HL-60/S4 treated with retinoic acid at 250 ng/mL for 4 days and 3 days (cell line): Measurements from ENCODE around the gene SRP68.
"Not testable (repeated sequence)": the region's sequence is repeated elsewhere in the genome, so short reads cannot be mapped to it uniquely, and the experiment has no call there.

Source experiments
- in situ Hi-C: fragments of 300-500 bp; cut with MboI; formaldehyde crosslinking; loops from 2 replicates; pipeline ENCODE4 v1.7.0; 2022; ENCODE audit warnings: low sequenced_read_pairs

The SRP68 gene

DNA sequence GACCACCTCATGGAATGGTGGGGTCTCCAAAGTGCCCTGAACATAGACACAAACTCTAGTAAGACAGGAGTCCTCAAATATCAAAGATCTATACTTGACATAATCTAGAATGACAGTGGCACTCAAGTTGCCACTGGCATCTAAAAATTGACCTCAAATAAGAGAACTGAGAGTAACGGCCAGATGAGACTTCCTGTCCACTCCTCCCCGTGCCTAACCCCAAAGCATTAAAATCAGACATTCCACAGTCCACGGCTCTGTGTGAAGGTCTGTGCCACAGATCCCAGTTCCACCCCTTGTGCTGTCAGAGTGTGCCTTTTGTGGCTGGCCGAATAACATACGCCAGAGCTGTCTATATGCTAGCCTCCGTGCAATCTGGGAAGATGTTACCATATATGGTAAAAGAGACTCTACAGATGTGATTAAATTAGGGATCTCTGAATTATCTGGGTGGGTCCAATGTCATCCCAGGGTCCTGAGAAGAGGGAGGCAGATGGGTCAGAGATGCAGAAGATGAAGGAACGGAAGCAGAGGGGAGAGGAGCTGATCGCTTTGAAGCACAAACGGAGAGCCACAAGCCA is 24.2 kb downstream of the SRP68 start:
- in situ Hi-C loops = no loop called here

DNA sequence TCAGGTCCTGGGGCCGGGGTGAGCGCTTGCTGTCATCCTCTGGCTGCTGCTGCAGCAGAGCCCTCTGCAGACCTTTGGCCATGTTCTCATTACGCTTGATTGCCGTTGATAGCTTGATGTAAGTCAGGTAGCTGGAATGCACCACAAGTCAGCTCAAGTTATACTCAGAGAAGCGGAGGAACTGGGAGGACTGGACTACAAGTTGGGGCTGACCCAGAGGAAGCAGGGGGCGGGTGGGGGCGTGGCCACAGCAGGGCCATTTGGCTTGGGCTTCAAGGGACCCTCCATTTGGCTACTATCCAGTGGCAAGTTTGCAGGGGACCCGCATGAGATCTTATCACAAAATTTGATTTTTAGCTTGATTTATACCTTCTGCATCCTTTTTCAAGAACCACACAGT is 26.3 kb downstream of the SRP68 start:
- in situ Hi-C loops = no loop called here

DNA sequence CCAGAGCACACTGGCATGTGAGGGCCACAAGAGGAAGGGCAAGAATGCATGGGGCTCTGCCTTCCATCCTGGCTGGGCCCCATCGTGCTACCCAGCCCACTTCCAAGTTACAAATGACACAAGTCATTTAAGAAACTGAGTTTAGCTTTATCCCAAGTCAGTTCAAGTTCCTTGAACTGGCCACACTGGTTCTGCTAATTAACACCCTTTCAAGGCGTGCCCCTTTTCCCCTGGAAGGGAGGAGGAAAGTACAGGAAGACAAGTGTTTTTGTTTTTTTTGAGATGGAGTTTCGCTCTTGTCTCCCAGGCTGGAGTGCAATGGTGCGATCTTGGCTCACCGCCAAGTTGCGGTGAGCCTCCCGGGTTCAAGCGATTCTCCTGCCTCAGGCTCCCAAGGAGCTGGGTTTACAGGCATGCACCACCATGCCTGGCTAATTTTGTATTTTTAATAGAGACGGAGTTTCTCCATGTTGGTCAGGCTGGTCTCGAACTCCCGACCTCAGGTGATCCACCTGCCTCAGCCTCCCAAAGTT is 27.8 kb downstream of the SRP68 start:
- in situ Hi-C loops = not testable (repeated sequence)

DNA sequence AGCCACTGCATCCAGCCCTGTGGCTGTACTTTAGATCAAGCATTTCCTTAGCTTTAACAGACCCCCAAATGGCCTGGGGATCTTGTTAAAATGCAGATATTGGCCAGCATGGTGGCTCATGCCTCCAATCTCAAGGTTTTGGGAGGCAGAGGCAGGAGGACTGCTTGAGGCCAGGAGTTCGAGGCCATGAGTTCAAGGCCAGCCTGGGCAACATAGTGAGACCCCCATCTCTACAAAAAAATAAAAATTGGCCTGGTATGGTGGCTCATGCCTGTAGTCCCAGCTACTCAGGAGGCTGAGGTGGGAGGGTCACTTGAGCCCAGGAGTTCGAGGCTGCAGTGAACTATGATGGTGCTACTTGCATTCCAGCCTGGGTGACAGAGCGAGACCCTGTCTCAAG is 29.4 kb downstream of the SRP68 start:
- in situ Hi-C loops = not testable (repeated sequence)

DNA sequence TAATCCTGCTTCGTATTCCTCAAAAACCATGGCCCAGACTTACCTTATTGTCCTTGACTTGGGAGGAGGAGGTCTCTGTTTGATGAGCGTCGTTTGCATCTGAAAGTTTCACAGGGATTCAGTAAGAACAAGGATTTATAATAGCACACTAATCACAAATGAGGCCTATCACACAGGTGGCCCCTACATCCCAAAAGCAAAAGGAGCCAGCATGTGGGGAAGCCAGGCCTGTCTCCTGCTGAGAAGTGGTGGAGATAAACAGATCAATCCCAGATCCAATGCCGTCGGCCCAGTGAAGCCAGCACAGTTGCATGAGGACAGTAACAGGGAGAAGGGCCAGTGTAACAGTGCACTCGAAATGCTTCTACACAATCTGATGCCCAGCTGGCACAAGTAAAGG is 31.9 kb downstream of the SRP68 start:
- in situ Hi-C loops = no loop called here

DNA sequence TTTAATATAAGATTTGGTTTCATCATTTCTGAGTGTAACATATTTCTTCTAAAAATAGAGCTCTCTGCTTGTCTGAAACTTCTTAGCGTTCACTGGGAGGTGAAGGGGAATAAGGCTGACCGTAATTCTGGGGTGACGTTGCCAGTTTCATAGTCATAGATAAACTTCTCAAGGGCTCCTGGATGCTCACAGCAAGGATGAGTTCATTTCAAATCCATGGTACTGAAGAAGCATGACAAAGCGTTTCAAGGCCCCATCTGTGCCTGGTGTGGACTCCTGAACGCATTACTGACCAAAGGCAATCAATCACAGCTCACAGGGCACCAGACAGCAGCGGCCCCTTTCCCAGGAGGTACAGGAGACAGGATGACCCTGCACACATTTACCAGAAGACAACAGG is 33.2 kb downstream of the SRP68 start:
- in situ Hi-C loops = no loop called here

DNA sequence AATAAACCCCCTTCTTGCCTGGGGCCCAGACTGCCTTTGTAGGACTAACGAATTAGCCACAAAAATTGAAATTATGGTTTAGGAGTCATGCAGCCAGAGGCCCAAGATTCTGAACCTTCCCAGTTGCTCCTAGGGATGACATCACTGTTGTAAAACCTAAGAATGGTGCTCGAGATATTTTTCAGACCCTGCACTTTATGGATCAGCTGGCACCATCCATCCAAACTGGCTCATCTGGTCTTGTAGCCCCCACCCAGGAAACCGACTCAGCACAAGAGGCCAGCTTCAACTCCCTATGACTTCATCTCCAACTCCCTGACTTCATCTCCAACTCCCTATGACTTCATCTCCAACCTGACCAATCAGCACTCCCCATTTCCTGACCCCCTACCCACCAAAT is 34.3 kb downstream of the SRP68 start:
- in situ Hi-C loops = no loop called here

DNA sequence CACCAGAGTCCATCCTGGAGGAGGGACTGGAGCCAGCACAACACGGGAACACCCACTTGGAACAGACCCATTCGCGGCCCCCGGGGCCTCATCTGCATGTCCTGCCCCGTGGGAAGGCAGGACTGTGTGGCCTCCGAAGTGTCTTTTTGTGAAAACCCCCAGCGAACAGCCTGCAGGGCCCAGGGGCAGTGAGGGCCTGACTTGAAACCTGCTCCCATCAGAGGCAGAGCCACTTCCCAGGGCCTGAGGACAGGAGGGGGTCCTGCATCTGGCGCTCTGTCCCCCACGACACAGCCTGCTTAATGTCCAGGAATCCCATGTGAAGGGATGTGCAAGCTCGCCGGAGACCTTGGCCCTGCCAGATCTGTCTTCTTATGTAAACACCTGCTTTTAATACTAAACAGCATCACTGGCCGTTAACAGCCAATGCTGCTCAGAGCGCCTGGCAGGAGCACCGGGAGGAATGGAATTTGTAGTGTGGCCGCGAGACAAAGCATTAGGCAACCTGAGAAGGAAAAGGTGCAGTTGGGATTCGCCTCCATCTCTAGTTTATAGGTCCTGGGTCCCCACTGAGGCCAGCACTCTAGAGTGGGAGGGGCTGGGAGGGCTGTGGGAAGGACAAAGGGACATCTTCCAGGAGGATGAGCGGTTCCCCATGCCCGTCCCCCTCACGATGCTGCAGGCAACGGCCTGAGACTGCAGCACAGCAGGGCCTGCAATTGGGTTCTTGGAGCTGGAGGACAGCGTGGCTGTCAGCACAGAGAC is 35.6 kb downstream of the SRP68 start:
- in situ Hi-C loops = no loop called here

DNA sequence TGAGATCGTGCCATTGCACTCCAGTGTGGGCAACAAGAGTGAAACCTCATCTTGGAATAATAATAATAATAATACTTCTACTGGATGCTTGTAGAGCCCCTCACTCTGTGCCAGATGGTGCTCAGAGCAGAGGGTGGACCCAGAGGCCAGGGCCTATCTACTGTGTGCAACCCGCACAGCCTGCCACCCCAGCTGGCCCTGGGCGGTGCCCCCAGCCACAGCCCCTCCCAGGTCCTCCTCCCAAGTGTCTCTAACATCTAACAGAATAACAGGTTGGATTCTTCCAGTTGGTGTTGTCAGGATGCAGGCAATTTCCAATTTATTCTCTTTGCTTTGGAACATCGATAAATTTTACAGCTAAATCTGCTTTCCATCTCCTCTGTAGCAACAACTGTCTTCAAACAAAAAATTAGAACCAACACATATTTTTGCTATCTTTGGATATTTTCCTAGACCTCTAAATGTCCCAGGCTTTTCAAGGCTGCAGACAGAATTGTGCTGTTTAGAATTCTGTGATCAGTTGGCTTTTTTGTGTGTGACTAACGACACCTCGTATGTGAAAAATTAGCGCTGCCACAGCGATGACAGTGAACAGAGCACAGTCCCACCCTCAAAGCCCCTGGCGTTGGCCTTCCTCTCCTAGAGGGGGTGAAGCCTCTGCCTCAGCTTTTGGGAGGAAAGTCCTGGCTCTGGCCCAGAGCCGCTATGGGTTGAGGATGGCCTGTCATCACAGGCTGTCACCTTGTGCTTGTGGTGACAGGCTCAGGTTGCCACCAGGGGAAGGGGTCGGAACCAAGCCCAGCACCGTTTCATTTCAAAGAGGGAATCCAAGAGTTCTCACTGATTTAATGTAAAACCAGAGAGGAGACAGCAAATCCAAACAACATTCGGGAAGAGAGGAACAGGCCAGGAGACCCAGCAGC is 37.6 kb downstream of the SRP68 start:
- in situ Hi-C loops = no loop called here

DNA sequence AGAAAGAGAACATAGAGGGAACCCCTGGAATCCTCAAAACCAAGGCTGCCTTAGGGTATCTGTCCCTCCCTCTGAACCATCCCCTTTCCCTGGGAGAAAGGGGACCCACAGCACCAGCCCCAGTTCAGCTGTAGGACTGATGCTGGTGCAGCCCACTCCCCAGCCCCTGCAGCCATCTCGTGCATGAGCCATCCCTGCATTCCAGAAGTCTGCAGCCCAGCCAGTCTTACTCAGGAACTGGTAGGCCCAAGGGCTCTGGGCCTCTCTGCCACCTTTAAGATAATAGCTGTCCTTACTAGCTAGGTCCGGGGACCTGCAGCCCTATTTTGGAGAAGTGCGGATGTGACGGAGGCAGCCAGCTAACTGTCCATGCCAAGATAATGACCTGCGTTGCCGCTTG is 39.2 kb downstream of the SRP68 start:
- in situ Hi-C loops = no loop called here

DNA sequence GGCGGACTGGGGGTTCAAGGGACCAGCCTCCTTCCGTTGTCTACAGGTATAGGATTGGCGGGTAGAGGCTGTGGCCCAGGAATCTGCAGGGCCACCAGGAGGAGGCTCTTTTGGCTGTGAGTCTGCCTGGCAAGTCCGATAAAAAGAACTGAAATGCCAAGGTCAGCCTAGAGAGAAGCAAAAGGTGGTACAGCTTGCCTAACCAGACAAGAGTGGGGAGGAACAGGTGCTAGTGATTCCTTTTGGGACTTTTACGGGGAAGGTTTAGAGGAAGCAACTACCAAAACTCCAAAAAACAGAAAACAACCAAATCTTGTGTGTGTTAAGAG is 39.6 kb downstream of the SRP68 start:
- in situ Hi-C loops = no loop called here

DNA sequence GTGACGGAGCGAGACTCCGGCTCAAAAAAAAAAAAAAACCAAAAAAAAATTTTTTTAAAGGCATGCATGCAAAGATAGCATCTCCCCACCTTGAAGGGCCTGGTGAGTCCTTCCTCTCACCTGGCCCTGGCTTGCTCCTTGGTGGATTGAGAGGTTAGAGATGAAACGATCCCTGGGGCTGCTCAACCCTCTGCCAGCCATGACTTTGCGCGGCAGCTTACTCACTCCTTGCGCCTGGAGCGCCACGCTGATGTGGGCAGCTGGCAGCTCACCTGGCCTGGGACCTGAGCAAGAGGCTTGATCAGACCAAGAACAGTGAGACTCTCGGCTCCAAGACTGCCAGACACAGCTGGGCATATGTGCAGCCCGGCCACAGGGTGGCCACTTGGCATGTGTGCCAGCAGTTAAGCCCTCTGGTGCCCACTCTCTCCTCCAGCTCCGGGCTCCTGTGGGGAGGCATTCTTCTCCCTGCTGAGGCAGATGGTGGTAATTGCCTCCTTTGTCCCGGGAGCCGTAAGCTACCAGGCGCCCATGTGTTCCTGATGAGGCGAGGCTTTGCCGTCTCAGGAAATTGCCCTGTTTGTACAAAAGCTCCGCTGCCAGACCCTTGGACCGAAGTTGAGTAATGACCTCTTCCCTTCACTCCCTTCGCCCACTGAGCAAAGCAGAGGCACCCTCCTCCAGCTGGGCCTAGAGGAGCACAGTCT is 40.1 kb downstream of the SRP68 start:
- in situ Hi-C loops = no loop called here

DNA sequence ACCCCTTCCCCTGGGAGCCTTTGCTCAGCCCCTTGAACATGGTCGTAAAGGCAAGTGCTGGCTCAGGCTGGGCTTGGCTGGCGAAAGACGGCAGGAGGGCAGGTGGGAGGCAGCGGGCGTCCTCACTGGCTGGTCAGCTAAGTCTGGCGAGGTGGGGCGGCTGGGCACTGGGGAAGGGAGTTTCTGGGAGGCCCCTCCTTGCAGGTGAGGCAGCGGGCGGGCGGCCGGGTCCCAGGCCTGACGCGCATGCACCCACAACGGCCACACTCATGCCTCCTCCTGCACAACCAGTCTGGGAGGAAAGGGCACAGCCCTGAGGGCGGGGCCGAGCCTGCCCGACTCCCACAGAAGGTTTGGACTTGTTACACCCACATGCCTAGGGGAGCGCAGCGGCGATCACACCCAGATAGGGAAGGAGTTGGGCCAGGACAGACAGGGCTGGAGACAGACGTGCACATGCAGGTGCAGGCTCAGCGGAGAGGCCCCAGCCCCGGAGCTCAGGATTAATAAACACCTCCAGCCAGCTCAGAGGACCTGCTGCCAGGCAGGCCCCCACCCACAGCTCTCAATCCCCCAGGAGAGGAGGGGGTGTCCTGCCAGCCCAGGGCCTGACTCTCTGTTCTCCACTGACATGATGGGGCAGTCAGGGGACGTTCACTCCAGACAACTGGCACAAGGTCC is 45.0 kb downstream of the SRP68 start, which contains the start of gene EVPL:
EVPL (minus strand) TSS at position 148 of the 681 bp plus-strand sequence; CDS start at position 40, 108 bp downstream.
- in situ Hi-C loops = no loop called here

DNA sequence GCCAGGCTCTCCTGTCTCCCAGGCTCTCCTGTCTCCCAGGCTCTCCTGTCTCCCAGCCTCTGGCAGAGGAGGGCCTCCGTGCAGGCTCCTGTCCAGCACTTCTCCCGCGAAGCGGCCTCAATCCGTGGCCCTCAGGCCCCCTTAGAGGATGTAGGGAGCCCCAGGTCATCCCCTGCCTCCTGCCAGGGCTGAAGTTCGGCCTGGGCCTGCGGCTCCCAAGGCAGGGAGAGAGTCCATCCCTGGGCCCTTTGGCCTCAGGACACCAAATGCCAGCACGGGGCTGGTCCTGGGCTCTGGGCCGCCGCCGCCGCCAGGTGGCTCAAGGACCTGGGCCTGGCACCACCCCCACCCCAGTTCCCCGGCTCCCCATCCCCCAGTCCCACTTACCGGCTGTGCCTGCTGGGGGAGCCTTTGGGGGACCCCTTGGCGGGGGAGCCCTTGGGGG is 45.6 kb downstream of the SRP68 start:
- in situ Hi-C loops = no loop called here

DNA sequence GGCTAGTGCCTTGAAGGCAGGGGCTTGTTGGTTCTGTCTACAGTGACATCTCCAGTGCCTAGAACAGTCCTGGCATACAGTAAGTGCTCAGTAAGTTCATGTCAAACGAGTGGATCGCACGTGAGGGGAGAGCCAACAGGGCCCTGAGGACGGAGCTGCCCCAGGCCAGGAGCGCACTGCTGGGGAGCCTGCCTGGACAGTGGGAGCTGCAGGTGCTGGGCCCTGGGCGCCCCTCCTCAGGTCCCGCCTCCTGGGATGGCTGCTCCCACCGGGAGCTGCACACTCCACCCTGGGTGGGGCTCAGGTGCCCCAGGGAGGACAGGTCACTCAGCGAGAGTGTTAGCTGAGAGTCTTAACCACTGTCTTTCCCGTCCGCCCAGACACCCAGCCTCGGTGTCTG is 47.0 kb downstream of the SRP68 start:
- in situ Hi-C loops = no loop called here

DNA sequence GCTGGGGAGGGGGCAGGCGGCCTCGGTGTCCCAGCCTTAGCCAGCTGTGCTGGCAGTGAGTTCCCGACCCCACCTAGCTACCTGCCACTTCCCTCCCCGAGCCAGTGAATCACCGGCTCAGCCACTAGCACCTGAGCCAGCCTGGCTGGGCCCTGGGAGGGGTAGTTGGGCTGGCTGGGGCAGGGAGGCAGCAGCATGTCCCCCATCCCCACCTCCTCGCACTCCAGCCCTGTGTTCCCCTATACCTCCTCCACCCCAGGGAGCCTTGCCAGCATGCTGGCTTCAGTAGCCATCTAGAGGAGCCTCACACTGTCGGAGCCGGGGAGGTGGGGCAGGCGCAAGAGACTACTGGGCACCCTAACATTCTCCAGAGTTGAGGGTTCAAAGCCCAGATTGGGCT is 48.0 kb downstream of the SRP68 start:
- in situ Hi-C loops = no loop called here

DNA sequence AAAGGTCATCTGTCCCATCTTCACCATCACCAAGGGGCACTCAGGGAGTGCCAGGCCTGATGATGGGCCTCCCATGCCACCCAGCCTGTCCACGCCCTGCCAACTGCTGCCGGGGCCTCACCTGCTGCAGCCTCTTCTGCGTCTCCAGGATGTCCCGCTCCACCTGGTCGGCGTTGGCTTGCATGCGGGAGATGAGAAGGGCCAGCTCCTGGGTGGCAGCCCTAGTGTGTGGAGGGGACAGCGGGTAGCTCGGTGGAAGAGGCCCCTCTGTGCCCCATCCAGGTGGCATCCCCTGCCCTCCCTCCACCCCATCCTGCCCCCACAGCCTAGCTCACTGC is 48.4 kb downstream of the SRP68 start:
- in situ Hi-C loops = no loop called here

DNA sequence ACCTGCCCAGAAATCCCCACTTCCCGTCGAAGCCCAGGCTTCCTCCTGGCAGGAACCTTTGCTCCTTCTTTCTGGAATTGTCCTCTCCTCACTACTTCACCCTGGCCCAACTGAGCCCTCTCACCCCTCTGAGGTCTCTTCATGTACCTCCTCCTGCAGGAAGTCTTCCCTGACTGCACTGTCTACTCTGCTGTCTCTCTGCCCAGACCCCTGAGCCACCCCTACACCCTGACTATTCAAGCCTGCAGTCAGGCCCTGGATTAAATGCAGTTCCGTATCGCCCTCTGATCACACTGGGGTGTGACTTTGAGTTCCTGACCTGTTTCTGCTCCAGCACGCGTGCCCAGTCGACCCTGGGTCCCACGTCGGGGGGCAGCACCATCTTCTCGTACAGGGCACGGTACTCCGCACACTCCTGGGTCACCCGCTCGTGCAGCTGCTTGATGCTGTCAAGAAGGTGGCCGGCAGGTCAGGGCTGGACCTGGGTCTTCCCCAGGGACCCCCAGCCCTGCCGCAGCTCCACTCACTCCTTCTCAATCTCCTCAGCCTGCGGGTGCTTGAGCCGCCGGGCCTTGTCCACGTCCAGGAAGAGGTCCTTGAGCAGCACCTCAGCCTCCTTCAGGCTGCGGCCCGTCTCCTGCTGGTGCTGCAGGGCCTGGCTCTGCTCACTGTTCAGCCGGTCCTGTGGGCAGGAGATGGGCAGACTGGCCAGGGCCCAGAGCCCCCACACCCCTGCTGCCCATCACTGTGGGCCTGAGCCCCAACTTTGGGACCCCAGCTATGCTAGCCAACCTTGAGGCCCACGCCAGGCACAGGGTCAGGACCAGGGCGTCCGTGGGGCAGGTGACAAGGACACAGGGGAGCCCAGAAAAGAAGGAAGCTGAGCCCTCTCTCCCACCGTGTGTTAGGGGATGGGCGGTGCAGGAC is 49.1 kb downstream of the SRP68 start:
- in situ Hi-C loops = no loop called here

DNA sequence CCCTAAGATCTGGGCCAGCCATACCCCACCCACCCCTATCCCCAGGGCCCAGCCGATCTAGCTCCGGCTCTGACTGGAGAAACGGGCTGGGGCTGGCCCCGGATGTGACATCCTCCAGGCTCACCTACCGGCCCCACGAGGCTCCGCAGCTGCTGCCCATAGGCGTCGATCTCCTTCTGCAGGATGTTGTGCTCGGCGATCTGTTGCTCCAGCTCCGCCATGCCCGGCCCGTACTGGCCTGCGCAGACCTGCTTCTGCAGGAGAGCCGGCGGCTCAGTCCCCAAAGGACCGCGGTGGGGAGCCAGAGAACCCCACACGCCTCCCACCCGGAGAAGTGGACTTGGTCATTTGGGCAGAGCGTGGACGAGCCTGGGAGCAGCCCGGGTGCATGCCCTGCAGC is 50.0 kb downstream of the SRP68 start:
- in situ Hi-C loops = no loop called here
